Measurements from ENCODE around the gene IFT27.
"Not testable (repeated sequence)": the region's sequence is repeated elsewhere in the genome, so short reads cannot be mapped to it uniquely, and the experiment has no call there.

IFT27 gene

DNA sequence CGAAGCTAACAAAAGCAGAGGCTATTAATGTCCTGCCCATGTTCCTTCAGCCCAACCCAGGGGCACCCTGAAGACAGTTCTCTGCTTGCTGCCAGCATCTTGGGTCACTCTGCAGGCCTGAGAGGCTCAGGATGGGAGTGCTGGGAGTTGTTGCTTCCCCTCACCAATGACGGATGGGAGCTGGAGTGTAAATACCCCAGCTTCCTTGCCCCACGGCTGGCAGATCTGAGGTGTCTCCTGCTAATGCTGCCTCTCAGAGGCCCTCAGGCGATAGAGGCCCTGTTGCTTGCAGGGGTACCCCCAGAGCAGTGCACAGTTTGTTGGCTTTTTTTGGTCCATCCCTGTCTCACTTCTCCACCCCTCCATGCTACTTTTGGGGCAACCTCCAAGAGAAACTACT lies 32.9 kb downstream of the IFT27 start:
- no peak for DNase-seq

DNA sequence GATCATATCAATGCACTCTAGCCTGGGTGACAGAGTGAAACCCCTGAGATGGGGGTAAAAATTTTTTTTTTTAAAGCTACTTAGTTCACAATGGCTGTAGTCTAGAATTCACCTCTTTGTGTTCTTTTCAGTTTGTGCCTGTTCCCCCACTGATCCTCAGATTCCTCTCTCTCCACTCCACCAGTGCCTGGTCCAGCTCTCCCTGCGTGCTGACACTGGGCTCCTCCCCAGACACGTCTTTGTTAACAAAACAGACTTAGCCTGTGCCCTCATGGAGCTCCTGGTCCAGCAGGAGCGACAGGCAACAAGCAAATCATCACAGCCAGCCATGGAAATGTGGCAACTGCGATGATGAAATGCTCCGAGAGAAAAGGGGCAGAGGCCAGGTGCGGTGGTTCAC lies 34.0 kb downstream of the IFT27 start:
- DNase-seq: no peak

DNA sequence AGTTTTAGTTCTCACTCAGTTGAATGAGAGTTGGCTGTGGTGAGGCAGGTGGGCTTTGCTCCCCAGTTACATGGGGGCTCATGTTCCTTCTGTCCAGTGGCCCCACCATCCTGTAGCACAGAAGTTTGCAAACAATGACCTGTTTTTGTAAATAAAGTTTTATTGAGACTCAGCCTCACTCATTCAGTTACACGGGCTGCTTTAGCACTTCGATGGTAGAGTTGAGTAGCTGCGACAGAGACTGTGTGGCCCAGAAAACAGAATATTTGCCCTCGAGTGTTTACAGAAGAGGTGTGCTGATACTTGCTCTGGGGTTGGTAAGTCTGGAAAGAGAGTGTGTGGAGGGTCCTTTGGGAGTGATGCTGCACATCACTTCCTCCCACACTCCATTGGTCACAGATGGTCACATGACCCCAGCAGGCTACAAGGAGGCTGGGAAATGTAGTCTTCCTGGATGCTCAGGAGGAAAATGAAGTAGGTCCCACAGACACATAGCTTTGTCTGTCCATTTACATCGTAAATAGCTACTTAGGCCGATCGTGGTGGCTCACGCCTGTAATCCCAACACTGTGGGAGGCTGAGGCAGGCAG lies 34.6 kb downstream of the IFT27 start:
- DNase-seq: no peak

DNA sequence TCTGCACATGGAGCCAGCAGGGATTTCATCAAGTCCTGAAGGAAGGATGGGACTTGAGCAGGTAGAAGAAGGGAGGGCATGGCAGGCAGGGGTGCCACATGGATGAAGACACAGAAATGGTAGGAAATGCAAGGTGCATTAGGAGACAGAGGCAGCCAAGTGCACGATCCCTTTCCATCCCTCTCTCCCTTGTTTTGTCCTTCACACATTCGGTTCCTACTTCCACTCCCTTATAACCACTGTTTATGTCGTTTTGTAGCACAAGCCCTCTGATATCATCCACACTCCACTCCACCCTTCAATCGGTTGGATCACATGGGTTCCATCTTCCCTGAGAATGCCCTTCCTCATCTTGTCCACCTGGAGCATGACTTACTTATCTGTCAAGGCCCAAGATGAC lies 35.2 kb downstream of the IFT27 start:
- no peak for DNase-seq

DNA sequence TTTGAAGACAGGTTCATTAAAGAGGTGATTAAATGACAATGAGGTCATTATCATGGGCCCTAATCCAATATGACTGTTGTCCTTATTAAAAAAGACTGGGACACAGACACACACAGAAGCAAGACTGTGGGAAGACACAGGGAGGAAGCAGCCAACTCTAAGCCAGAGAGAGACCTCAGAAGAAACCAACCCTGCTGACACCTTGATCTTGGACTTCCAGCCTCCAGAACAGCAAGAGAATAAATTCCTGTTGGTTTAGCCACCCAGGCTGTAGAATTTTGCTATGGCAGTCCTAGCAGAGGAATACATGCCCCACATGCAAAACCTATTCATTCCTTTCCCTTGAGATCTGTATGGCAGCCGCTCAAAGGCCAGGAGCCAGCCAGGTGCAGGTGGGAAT lies 36.7 kb downstream of the IFT27 start:
- no peak for DNase-seq

DNA sequence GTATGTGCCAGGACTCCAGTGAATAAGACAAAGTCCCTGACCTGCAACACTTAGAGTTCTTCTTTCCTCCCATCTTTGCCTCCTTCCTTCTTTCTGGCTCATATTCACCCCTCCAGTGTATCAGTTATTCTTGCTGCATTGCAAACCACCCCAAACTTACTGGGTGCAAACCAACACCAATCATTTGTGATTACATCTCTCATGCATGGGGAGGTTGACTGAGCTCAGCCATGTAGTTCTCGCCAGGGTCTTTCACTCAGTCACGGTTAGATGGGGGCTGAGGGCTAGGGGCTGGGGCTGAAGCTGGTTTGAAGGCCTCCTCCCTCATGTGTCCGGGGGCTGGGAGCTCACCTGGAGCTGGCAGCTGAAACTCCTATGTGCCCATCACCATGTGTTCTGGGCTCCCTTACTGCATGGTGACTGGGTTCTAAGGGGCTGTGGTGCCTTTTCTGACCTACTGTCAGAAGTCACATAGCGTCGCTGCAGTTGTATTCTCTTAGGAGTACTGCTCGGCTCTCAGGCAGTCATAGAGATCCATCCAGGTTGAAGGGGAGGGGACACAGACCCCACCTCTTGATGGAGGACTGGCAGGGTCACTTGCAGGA lies 37.4 kb downstream of the IFT27 start:
- DNase-seq: no peak

DNA sequence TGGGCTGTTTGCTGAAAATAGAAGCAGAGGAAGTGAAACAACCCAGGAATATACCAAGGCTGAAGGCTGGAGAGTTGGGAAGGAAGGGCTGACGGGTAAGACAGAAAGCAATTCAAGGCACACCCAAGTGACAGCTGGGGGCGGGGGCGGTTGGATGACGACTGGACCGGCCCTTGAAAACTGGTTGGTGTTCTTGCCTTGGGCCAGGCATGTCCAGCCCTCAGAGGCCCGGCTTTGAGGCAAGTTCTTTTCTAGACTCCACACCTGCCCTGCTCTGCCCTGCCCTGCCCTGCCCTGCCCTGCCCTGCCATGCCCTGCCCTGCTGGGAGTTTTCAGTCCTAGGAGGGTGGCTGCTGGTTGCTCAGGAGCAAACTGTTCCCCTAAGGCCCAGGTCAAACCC lies 38.1 kb downstream of the IFT27 start:
- DNase-seq: no peak

DNA sequence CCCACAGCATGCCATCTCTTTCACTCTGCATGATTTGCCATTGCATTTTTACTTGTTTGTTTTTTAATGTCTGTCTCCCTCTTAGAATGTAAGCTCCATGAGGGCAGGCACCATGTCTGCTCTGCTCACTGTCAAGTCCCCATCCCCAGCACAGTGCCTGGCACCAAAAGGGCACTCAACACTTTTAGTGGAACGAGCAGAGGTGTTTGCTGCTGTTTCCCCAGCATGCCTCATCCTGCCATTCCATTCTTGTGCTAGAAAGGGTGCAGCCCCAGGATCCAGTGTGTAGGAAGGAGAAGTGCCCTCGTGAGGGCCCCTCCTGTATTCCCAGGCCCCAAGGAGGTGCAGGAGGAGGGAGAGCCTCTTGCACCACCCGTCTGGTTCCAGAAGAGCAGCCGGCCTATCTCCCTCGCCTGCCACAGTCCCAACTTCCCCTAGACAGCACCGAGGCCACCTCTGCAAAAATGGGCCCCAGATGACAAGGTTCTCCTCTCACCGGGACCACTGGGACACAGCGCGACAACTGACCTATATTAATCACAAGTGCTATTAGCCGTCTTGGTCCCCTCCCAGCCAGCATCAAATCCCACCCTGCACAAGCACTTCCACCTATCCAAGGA lies 39.1 kb downstream of the IFT27 start:
- no peak for DNase-seq

DNA sequence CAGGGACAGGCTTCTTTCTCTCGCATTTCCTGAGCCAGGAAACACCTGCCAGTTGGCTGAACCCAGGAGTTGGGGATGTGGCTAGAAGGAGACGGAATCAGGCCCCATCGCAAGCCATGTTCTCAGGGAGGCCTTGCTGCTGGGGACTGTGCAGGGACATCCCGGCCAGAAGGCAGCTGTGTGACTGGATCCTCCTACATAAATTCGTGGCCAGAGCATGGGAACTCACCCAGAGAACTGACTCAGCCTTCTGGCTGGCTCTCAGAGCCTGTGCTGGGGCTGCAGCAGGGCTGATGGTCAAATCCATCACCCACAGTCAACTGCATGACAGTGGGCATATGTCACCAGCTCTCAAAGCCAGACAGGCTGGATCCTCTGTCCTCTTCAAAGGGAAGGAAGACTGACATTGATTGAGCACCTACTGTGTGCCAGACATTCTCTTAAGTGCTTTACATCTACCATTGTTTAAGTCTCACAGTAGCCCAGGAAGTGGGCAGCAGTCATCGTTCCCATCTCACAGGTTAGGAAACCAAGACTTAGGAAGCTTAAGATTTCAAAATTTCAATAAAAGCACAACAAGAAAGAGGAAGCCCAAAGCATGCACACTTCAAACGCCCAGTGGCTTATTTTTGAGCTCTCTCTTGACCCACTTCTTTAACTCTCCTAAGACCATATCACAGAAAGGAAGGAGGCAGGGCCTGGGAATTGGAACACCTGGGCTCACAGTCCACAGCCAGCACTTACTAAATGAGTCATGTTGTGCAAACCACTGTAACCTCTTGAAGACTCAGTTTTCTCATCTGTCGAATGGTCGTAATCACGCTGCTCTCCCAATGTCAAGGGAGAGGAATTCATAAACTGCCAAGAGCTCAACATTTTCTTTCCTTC lies 41.5 kb downstream of the IFT27 start:
- DNase-seq: no peak

DNA sequence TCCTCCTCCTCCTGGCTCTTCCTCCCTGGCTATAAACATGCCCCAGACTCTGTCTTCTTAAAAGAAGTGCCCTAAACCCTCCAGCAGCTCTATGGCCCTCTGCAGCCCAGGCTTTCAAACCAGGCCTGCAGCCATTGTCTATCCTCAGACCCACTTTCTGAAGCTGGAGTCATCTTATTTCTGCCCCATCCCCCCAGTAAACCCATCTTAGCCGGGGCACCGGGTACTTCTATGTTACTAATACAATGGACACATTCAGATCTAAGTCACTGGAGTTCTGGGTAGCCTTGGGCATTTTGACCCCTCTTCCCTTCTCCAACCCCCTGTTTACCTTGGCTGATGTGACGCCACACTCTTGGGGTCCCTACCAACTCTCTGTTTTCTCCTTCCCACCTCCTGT lies 42.6 kb downstream of the IFT27 start:
- no peak for DNase-seq

DNA sequence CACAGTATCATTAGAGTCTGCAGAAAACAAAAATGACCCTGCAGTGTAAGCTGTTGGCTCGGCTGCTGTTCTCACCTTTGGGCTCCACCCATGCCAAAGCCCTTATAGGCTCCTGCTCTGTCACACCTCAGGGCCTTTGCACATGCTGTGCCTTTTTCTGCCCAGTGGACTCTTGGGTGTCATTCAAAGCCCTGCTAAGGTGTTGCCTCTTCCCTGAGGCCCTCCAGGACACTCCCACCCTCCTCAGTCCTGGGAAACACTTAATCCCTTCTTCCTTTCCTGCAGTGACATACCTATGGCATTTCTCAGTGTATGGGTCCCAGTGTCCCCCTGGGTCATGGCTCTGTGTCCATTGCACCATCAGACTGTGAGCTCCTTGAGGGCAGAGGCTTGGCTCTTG lies 43.3 kb downstream of the IFT27 start:
- no peak for DNase-seq

DNA sequence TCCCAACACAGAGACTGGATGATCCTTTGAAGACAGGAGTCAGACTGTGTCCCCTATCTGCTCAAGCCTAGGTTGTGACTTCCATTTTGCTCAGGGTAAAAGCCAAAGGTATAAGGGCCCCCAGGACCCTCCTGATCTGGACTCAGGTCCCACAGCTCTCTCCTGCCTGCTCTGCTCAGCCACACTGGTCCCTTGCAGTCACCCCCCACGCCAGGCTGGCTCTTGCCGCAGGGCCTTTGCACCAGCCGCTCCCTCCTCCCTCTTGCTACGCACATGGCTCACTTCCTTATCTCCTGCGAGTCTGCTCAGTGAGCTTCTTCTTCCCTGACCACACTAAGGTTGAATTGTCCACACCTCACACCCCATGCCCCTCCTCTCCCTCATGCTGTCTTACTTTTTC lies 44.0 kb downstream of the IFT27 start:
- no peak for DNase-seq

DNA sequence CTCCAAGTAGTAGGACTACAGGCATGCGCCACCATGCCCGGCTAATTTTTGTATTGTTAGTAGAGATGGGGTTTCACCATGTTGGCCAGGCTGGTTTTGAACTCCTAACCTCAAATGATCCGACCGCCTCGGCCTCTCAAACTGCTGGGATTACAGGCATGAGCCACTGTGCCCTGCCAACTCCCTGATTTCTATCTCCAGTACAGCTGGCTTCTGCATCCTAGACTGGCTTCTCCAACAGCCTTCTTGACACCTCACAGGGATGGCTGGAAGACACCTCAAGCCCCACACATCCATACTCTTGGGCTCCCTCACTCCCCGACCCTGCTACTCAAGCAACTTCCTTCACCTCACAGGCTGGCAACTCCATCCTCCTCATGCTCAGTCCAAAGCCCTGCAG lies 44.6 kb downstream of the IFT27 start:
- not testable (repeated sequence) for DNase-seq

DNA sequence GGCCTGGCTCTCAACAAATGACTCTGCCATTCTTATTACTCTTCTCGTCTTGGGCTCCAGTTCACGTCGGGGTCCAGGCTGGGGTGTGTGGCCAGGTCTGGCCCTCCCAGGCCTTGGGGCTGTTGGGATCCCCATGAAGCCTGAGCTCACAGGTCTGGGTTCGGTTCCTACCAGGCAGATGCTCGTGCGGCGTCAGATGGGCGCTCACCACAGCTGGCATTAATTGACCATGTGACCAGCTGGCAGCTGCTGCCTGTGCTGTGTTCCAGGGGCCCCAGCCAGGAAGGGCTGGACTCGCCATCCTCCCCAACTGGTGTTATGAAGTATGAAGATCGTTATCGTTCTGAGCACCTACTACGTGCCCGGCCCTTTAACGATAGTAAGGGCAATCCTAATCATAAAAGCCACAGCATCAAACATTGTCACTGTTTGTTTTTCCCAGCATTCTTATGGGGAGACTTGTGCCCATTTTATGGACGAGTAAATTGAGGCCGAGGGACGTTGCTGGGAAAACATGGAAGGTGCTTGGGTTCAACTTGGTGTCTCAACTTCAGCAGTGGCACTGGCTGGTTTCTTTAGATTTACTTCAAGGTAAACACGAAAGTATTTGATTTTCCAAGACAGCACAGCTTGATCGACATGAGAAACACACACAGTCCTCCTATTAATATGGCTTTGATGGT lies 45.6 kb downstream of the IFT27 start:
- DNase-seq: no peak

DNA sequence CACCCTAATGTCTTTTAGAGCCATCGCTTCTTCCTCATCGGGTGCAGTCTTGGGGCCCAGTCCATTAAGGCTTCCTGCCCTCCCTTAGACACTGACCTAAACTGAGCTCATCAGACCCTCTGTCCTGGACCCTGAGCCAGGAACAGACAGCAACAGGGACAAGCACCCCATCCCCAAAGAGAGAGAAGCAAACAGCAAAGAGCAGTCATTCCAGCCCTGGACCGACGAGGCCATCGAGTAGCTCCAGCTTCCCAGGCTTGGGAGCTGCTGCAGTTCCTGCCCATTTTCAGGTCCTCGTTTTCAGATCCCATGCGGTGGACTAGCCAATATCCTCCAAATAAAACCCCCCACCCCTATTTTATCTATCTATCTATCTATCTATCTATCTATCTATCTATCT lies 46.6 kb downstream of the IFT27 start:
- DNase-seq: no peak

DNA sequence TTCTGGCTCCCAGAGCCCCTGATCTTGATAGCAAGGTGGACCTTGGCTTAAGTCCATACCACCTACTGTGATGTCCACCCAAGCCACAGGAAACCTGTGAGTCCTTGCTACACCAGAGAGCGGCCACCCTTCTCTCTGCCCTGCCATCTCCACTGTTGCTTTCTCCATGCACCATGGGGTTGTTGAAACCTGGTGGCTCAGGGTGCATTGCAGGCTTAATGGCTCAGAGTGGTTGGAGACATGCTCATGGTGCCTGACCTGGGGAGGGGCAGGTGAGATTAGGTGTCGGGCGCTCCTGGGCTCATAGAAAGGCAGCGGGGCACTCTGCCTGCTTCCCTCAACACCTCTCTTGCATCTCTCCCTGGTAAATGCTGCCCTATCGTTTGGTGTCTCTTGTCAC lies 47.4 kb downstream of the IFT27 start:
- no peak for DNase-seq

DNA sequence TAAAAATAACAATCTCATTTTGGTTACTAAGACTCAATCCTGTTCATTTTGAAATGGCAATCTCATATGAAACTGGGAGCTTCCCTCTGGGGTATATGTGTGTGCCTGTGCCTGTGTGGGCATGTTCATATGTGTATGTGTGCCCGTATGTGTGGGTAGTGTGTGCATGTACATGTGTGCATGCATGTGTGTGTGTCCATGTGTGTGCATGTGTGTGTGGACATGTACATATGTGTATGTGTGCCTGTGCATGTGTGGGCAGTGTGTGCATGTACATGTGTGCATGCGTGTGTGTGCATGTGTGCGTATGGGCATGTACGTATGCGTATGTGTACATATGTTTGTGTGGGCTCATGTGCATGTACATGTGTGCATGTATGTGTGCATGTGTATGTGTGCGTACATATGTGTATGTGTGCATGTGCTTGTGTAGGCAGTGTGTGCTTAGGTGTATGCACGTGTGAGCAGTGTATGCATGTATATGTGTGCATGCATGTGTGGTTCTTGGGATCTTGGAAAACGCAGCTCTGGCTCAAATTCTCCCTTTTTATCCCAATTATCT lies 47.9 kb downstream of the IFT27 start:
- DNase-seq: no peak

DNA sequence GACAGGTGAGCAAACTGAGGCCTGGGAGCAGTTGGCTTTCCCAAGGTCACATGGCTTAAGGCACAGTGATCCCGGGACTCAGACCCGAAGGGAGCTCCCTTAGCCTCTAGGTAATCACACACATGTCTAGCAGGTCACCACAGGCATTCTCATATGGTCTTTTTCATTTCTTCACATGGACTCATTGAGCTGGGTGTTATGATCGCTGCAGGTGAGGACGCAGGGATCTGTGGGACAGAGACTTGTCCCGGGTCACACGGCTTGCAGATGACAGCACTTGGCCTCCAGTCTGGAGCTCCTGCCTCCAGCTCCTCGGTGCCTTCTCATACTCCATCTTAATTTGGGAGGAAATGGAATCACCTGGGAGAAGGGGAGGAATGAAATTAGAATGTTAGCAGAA lies 48.8 kb downstream of the IFT27 start:
- DNase-seq: no peak

DNA sequence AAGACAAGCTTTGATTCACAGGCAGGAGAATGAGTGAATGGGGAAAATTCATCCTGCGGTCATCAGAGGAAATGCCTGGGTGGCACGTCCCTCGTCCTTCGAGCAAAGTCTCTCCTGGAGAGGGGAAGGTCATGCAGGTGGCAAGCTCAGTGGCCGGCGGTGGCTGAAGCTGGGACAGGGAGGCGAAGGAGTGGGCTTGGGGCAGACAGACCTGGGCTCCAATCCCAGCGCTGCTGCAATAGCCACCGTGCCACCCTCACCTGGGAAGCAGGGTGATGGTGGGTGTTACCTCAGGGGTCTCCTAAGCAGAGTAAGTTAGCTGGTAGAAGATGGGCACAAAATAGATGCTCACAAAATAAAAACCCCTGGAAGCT lies 49.9 kb downstream of the IFT27 start:
- DNase-seq: no peak

DNA sequence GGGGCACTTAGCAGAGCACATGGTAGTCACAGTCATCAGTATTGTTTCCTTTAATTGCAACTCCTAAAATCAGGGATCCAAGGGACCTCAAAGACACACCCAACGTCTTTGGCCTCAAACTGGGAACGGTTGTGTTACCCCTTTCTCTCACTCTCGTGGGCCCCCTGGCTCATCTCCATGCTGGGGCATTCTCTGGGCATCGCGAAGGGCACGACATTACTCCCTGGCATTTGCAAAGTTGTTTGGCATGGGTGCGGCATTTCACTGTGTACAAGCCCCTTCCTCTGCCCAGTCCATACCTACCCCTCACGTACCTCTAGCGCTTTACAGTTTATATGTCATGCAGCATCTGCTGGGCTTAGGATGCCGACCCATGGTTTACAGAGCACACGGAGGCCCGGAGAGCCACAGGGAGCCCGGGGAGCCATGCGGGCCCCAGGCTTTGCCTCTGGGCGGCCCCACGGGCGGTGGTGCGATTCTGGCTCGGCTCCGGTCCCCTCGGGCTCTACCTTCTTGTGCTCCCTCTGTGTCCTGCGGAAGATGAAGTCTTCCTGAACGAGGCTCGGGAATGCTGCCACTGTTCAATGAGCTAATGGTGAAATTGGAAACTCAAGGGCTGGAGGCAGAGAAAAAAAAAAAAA lies 50.4 kb downstream of the IFT27 start:
- no peak for DNase-seq

DNA sequence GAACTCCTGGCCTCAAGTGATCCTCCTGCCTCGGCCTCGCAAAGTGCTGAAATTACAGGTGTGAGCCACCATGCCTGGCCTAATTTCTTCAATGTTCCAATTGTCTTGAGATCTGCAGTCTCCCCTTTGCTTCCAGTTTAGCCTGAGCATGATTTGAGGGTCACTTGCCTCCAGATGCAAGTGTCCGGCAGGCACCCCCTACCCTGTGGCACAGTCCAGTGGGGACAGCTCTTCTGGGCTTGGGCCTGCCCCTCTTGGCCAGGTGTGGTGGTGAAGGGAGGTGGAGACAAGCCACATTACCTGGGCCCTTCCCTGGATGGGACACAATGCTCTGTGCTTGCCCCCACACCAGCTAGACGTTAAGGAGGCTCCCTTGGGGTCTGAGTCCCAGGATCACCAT lies 51.1 kb downstream of the IFT27 start:
- DNase-seq: no peak

DNA sequence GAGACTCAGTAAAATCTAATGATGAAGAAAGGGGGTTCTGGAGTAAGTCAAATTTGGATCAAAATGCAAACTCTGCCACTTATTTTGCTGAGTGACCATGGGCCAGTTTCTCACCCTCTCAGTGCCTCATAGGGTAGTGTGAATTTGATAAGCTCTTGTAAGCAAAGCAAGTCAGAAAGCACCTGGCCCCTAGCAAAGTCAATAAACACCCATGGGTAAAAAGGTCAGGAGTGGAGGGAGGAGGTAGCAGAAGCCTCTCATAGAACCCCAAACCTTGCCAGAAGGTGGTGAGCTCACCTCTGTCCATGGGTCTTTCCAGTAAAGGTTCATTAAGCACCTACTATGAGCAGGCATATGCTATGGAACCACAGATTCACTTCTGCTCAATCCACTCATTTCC lies 53.9 kb downstream of the IFT27 start:
- no peak for DNase-seq

DNA sequence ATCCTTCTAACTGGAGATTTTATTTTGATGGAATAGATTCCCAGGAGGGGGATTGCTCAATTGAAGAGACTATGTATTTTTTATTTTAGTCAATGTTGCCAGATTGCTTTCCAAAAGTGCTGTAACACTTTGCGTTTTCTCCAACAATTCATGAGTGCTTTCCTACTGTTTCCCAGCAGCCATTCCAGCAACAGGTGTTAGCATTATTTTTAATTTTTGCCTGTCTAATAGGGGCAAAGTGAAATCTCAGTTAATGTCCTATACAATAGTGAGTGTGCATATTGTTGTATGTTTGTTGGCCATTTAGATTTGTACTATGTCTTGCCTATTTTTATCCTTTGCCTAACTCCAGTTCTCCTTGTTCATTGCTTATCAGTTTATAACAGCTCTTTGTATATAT lies 60.3 kb downstream of the IFT27 start:
- no peak for DNase-seq
